Measurements from ENCODE around the gene XAF1. TPM values are rescaled to one million over a fixed set of nuclear protein-coding genes. Genes with fewer than 3 reads are reported as not detected.

The XAF1 gene
- polyA plus RNA-seq, 1 of the 3 experiments (the other 2 are of a cell fraction) = 0.03 TPM

GRCh38 chr17:6714315-6714874, 41.5 kb upstream of the XAF1 start:
- Histone ChIP-seq H3K27ac (ENCODE audit: low read depth in 2 of 2, low read length in 1 of 2) (no peak overlapping the region), H3K36me3 (replicated peaks in 1 of 2; ENCODE audit: control insufficient read depth in 1 of 2, insufficient read depth in 2 of 2, low read length in 1 of 2) (no peaks in the 10 kb centered on the region), H3K27me3 (ENCODE audit: insufficient read depth) (peaks cover 57% of the 10 kb centered on the region), H3K4me1 (ENCODE audit: control insufficient read depth in 1 of 2, insufficient read depth in 2 of 2, low read depth in 1 of 2, low read length in 1 of 2) (no peaks in the 10 kb centered on the region), H3K4me2 (no peak overlapping the region), H3K9ac (no peak overlapping the region), H3K79me2 (ENCODE audit: insufficient read depth) (no peaks in the 10 kb centered on the region), H3F3A (replicated peaks; ENCODE audit: insufficient read depth) (no peaks in the 10 kb centered on the region), H2AFZ (ENCODE audit: low read depth) (no peak overlapping the region), H3K4me3 (ENCODE audit: low read depth in 2 of 2, low read length in 1 of 2) (no peak overlapping the region), H4K20me1 (ENCODE audit: insufficient read depth) (no peaks in the 10 kb centered on the region), H3K9me3 (0 out of 2 replicates have a peak, but pooled peaks cover 4% of the 10 kb centered on the region), H3K9me2 (no peaks in the 10 kb centered on the region)
- ChIA-PET POLR2A (no interaction called here), CTCF (interaction anchor here (0.6 to 1.7 kb wide), 2 partner anchors 10 to 120 kb away, joined by 3 to 4 read pairs; no protein-coding TSS in a partner anchor)
- DNase-seq = no peak
- TF ChIP-seq TEAD4 (IDR thresholded peaks at IDR 0.05; ENCODE audit: borderline replicate concordance, insufficient read depth) = no peak
- no peak for TF ChIP-seq NFIC (IDR thresholded peaks at IDR 0.05; ENCODE audit: borderline replicate concordance)
- no peak for TF ChIP-seq MAX (IDR thresholded peaks at IDR 0.05; ENCODE audit: low read depth)
- TF ChIP-seq CHD2 (IDR thresholded peaks at IDR 0.05; ENCODE audit: low read length, partially characterized antibody) = no peak
- TF ChIP-seq GATA2 (CRISPR knock-in tag; IDR thresholded peaks at IDR 0.05) = no peak
- TF ChIP-seq EZH2phosphoT487 (IDR thresholded peaks at IDR 0.05; ENCODE audit: borderline replicate concordance, low read depth) = no peak
- no peak for TF ChIP-seq USF2 (IDR thresholded peaks at IDR 0.05; ENCODE audit: borderline replicate concordance, low read depth, low read length)
- WGBS (ENCODE audit: low lambda C conversion rate) = 39% methylated on average over 7 of the region's 7 CpGs

GRCh38 chr17:6716736-6717135, 39.1 kb upstream of the XAF1 start:
- 43% methylated on average over 2 of the region's 2 CpGs for WGBS (ENCODE audit: low lambda C conversion rate)
- no peaks in the 10 kb centered on the region for H3K36me3 ChIP-seq (replicated peaks in 1 of 2; ENCODE audit: control insufficient read depth in 1 of 2, insufficient read depth in 2 of 2, low read length in 1 of 2)
- H3K4me2 ChIP-seq = no peak overlapping the region
- no peaks in the 10 kb centered on the region for H4K20me1 ChIP-seq (ENCODE audit: insufficient read depth)
- no peak overlapping the region for H3K27ac ChIP-seq (ENCODE audit: low read depth in 2 of 2, low read length in 1 of 2)
- H3K9me2 ChIP-seq = no peaks in the 10 kb centered on the region
- H3K27me3 ChIP-seq (ENCODE audit: insufficient read depth) = peaks cover 64% of the 10 kb centered on the region
- H3K9ac ChIP-seq = no peak overlapping the region
- H2AFZ ChIP-seq (ENCODE audit: low read depth) = no peak overlapping the region
- H3K9me3 ChIP-seq = 0 out of 2 replicates have a peak, but pooled peaks cover 4% of the 10 kb centered on the region
- ChIA-PET POLR2A (no interaction called here), CTCF (interaction anchor here (1.6 kb wide), 1 partner anchor 11 kb away, joined by 3 read pairs; no protein-coding TSS in a partner anchor)
- H3K4me1 ChIP-seq (ENCODE audit: control insufficient read depth in 1 of 2, insufficient read depth in 2 of 2, low read depth in 1 of 2, low read length in 1 of 2) = no peaks in the 10 kb centered on the region
- no peaks in the 10 kb centered on the region for H3F3A ChIP-seq (replicated peaks; ENCODE audit: insufficient read depth)
- no peak for TF ChIP-seq MEF2A (IDR thresholded peaks at IDR 0.05; ENCODE audit: borderline replicate concordance, low read depth)
- TF ChIP-seq NFIC (IDR thresholded peaks at IDR 0.05; ENCODE audit: borderline replicate concordance) = no peak
- no peak for TF ChIP-seq FOXJ3 (CRISPR knock-in tag; IDR thresholded peaks at IDR 0.05)
- no peak for TF ChIP-seq RXRA (IDR thresholded peaks at IDR 0.05; ENCODE audit: borderline replicate concordance, low read depth)
- no peak for TF ChIP-seq PBX3 (IDR thresholded peaks at IDR 0.05)
- no peak for TF ChIP-seq MAX (IDR thresholded peaks at IDR 0.05; ENCODE audit: low read depth)
- TF ChIP-seq RCOR1 (IDR thresholded peaks at IDR 0.05; ENCODE audit: low read length) = no peak
- TF ChIP-seq SMC3 (IDR thresholded peaks at IDR 0.05; ENCODE audit: low read depth, low read length) = no peak
- TF ChIP-seq RFX5 (IDR thresholded peaks at IDR 0.05; ENCODE audit: low read length) = no peak
- no peak for TF ChIP-seq FOSL2 (IDR thresholded peaks at IDR 0.05; ENCODE audit: borderline replicate concordance, low read depth)
- TF ChIP-seq RAD21 (IDR thresholded peaks at IDR 0.05; ENCODE audit: low read length) = no peak
- no peak for TF ChIP-seq GABPA (IDR thresholded peaks at IDR 0.05; ENCODE audit: low read depth)
- TF ChIP-seq EP300 (IDR thresholded peaks at IDR 0.05; ENCODE audit: borderline replicate concordance in 1 of 2, low read depth in 1 of 2, low read length in 1 of 2) = no peak
- TF ChIP-seq NRF1 (IDR thresholded peaks at IDR 0.05; ENCODE audit: low read depth, low read length) = no peak
- TF ChIP-seq REST (IDR thresholded peaks at IDR 0.05; ENCODE audit: low read depth, low read length) = no peak
- no peak for TF ChIP-seq ELF1 (IDR thresholded peaks at IDR 0.05)
- TF ChIP-seq SIN3A (IDR thresholded peaks at IDR 0.05; ENCODE audit: borderline replicate concordance, low read depth, low read length) = no peak
- no peak for TF ChIP-seq TEAD4 (IDR thresholded peaks at IDR 0.05; ENCODE audit: borderline replicate concordance, insufficient read depth)
- TF ChIP-seq JUND (IDR thresholded peaks at IDR 0.05) = no peak
- no peak for DNase-seq
- no peak overlapping the region for H3K4me3 ChIP-seq (ENCODE audit: low read depth in 2 of 2, low read length in 1 of 2)
- no peaks in the 10 kb centered on the region for H3K79me2 ChIP-seq (ENCODE audit: insufficient read depth)

Measured in SK-N-SH (cell line).